Urinary bladder (tissue), 4 donors: ENCODE results near the gene ERLEC1. TPM values are rescaled to one million over a fixed set of nuclear protein-coding genes. Genes with fewer than 3 reads are reported as not detected.
"Not testable (repeated sequence)": the region's sequence is repeated elsewhere in the genome, so short reads cannot be mapped to it uniquely, and the experiment has no call there.

Experiments
- DNase-seq: peaks from one replicate; pipeline ENCODE4 v3.0.0-alpha.2; 2015; ENCODE audit errors: extremely low spot score
- H3K27ac ChIP-seq: one replicate; pipeline ENCODE4 v1.5.1; 2013; ENCODE audit warnings: low read depth, mild to moderate bottlenecking, moderate library complexity
- H3K36me3 ChIP-seq: one replicate; pipeline ENCODE4 v1.6.1; 2013; ENCODE audit warnings: mild to moderate bottlenecking, moderate library complexity; ENCODE audit not compliant: insufficient read depth
- H3K4me1 ChIP-seq: one replicate; pipeline ENCODE4 v1.6.1; 2013; ENCODE audit warnings: mild to moderate bottlenecking, moderate library complexity; ENCODE audit not compliant: insufficient read depth
- H3K4me3 ChIP-seq: one replicate; pipeline ENCODE4 v1.5.1; 2013; ENCODE audit warnings: low read depth, low read length
- WGBS: extraction: QIAGEN DNeasy Blood & Tissue Kit; methylation state at CpG from one replicate; pipeline ENCODE4 v1.1.7; 2013; 5-methylcytosine and 5-hydroxymethylcytosine counted together
- polyA plus RNA-seq: library from polyadenylated mRNA; stranded (reverse); fragments of 200-250 nt; gene quantifications from one replicate; pipeline ENCODE4 v1.2.3, GENCODE V29; 2013
- total RNA-seq: library from RNA; depleted of rRNA; stranded (reverse); fragments of >200 nt; gene quantifications from one replicate; pipeline ENCODE4 v1.2.3, GENCODE V29; 2014
- donor health status: healthy with polysubstance abuse.
- donor health status: healthy.

The ERLEC1 gene
- total and polyA plus RNA-seq, 2 donors, result 49.7 to 97.7 TPM

GRCh38 chr2:53828331-53828730 is 41.5 kb downstream of the ERLEC1 start:
- H3K27ac ChIP-seq, result no peak overlapping the region
- no peak for DNase-seq
- WGBS, result 96% methylated on average over 4 of the region's 4 CpGs

GRCh38 chr2:53829273-53829979 is 42.6 kb downstream of the ERLEC1 start:
- no peak for DNase-seq
- 86% methylated on average over 11 of the region's 11 CpGs for whole genome bisulfite sequencing
- no peak overlapping the region for H3K27ac ChIP-seq
- no peaks in the 10 kb centered on the region for H3K4me1 ChIP-seq
- no peaks in the 10 kb centered on the region for H3K36me3 ChIP-seq
- no peak overlapping the region for H3K4me3 ChIP-seq

More at GRCh38 chr2:53828331-53828730, 41.5 kb downstream of the ERLEC1 start:
- H3K36me3 ChIP-seq, result no peaks in the 10 kb centered on the region
- H3K4me1 ChIP-seq, result no peaks in the 10 kb centered on the region
- H3K4me3 ChIP-seq, result no peak overlapping the region

GRCh38 chr2:53829980-53830290 is 43.1 kb downstream of the ERLEC1 start:
- H3K36me3 ChIP-seq, H3K27ac ChIP-seq, DNase-seq, H3K4me1 ChIP-seq, H3K4me3 ChIP-seq: not testable (repeated sequence)
- 80% methylated on average over 4 of the region's 4 CpGs for WGBS

GRCh38 chr2:53840580-53840979 is 53.7 kb downstream of the ERLEC1 start:
- no peak overlapping the region for H3K4me3 ChIP-seq

GRCh38 chr2:53841651-53842050 is 54.8 kb downstream of the ERLEC1 start:
- not testable (repeated sequence) for DNase-seq, H3K27ac ChIP-seq
- WGBS, result 98% methylated on average over 7 of the region's 7 CpGs

More at GRCh38 chr2:53840580-53840979, 53.7 kb downstream of the ERLEC1 start:
- Histone ChIP-seq H3K4me1 (no peaks in the 10 kb centered on the region), H3K36me3 (no peaks in the 10 kb centered on the region), H3K27ac (no peak overlapping the region)
- DNase-seq, result no peak
- whole genome bisulfite sequencing, result 74% methylated on average over 1 of the region's 1 CpG

GRCh38 chr2:53842891-53843290 is 56.0 kb downstream of the ERLEC1 start:
- WGBS, result 80% methylated on average over 3 of the region's 3 CpGs
- no peak overlapping the region for H3K4me3 ChIP-seq
- no peaks in the 10 kb centered on the region for H3K4me1 ChIP-seq
- no peaks in the 10 kb centered on the region for H3K36me3 ChIP-seq
- H3K27ac ChIP-seq, result no peak overlapping the region
- DNase-seq, result no peak

More at GRCh38 chr2:53841651-53842050, 54.8 kb downstream of the ERLEC1 start:
- H3K4me3 ChIP-seq, H3K4me1 ChIP-seq, H3K36me3 ChIP-seq: not testable (repeated sequence)

DNA sequence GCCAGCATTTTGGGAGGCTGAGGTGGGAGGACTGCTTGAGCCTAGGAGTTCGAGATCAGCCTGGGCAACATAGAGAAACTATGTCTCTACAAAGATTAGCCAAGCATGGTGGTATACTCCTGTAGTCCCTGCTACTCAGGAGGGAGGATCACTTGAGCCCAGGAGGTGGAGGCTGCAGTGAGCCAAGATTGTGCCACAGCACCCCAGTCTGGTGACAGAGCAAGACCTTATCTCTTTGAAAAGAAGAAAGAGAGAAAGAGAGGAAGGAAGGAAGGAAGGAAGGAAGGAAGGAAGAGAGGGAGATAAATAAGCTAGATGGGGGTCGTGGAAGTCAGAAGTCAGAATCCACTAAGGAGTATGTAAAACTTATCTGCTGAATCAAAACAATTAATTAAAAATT is 56.8 kb downstream of the ERLEC1 start:
- Histone ChIP-seq H3K4me3 (no peak overlapping the region), H3K4me1 (no peaks in the 10 kb centered on the region), H3K27ac (no peak overlapping the region), H3K36me3 (no peaks in the 10 kb centered on the region)
- DNase-seq, result no peak
- WGBS, result 76% methylated on average over 2 of the region's 2 CpGs

DNA sequence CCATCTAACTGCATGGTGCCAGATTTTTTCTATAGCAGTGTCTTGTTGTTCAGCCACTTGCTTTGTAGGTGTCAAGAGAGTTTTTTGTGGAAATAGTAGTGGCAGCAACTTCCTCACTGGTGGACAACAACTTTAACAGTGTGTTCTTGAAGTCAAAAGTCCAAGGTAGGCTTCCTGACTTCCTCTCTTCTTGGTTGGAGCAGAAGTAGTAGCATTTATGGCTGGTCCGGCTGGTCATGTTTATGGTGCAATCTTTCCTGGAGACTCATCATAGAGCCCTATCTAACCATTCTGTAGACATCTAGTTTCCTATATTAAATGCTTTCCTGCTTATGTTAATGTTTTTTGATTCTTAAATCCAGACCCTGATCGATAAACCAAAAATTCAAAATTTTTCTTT is 61.2 kb downstream of the ERLEC1 start:
- DNase-seq, result no peak
- H3K36me3 ChIP-seq, result no peaks in the 10 kb centered on the region
- no peak overlapping the region for H3K4me3 ChIP-seq
- H3K27ac ChIP-seq, result no peak overlapping the region
- no peaks in the 10 kb centered on the region for H3K4me1 ChIP-seq
- 100% methylated on average over 2 of the region's 2 CpGs for WGBS

DNA sequence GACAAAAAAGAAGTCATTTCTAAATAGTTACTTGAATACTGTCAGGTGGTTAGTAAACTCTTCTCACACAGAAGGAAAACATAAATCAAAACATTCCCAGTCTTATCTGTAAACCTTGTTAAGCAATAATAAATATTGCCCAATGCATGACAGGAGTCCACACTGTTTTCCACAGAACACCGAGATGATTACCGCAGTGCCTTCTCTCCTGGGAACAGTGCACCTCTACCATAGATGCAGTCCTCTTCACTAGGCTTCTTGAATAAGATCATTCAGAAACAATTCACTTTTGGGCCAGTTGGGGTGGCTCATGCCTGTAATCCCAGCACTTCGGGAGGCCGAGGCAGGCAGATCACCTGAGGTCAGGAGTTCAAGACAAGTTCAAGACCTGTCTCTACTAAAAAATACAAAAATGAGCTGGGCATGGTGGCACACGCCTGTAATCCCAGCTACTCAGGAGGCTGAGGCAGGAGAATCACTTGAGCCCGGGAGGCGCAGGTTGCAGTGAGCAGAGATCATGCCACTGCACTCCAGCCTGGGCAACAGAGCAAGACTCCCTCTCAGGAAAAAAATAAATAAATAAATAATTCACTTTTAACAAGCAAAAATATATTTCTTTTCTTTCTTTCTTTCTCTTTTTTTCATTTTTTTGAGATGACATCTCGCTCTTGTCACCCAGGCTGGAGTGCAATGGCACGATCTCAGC is 64.4 kb downstream of the ERLEC1 start:
- not testable (repeated sequence) for H3K27ac ChIP-seq, H3K36me3 ChIP-seq, H3K4me1 ChIP-seq, H3K4me3 ChIP-seq, DNase-seq
- WGBS, result 90% methylated on average over 9 of the region's 9 CpGs

- no peak overlapping the region for H3K4me3 ChIP-seq
- DNase-seq, result no peak
- 97% methylated on average over 4 of the region's 4 CpGs for WGBS
Measured at GRCh38 chr2:53852532-53852931, 65.7 kb downstream of the ERLEC1 start.

DNA sequence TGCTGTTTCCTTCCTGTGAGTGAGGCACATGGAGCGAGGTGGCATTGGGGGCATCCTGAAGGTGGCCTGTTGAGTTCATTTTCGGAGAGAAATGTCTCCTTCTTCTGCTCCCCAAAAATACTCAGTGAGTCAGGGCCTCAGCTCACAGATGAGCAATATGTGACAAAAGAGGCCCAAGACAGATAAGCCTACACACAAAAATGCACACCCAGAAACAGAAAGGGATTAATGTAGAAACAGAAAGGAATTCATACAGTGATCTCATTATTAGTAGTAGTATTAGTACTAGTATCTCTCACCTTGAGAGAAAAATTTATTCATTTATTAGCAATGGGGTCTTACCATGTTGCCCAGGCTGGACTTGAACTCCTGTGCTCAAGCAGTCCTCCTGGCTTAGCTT is 67.8 kb downstream of the ERLEC1 start:
- H3K36me3 ChIP-seq, result no peaks in the 10 kb centered on the region
- no peaks in the 10 kb centered on the region for H3K4me1 ChIP-seq
- DNase-seq, result no peak
- no peak overlapping the region for H3K27ac ChIP-seq
- H3K4me3 ChIP-seq, result no peak overlapping the region
- 93% methylated on average over 2 of the region's 2 CpGs for WGBS

More at GRCh38 chr2:53852532-53852931, 65.7 kb downstream of the ERLEC1 start:
- H3K4me1 ChIP-seq, result no peaks in the 10 kb centered on the region
- H3K36me3 ChIP-seq, result no peaks in the 10 kb centered on the region
- H3K27ac ChIP-seq, result no peak overlapping the region

DNA sequence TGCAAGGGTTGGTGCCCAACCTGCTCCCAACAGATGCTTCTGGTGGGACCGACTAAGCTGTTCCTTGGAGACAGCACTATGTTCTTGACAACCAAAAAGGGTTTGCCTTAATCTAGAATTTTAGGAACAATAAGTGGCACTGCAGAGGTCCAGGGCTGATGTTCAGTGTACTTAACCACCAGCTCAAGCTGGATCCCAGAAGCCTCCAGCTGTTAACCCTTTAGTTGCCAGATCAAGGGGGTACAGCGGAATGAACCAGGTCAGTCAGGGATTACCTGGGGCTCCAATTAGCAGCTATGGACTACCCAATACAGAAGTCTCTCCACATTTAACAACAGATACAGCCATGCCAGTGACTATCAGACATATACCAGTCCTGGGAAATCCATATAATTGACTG is 69.4 kb downstream of the ERLEC1 start:
- Histone ChIP-seq H3K36me3 (no peaks in the 10 kb centered on the region), H3K4me3 (no peak overlapping the region), H3K27ac (no peak overlapping the region), H3K4me1 (no peaks in the 10 kb centered on the region)
- DNase-seq, result no peak
- 84% methylated on average over 2 of the region's 2 CpGs for WGBS

DNA sequence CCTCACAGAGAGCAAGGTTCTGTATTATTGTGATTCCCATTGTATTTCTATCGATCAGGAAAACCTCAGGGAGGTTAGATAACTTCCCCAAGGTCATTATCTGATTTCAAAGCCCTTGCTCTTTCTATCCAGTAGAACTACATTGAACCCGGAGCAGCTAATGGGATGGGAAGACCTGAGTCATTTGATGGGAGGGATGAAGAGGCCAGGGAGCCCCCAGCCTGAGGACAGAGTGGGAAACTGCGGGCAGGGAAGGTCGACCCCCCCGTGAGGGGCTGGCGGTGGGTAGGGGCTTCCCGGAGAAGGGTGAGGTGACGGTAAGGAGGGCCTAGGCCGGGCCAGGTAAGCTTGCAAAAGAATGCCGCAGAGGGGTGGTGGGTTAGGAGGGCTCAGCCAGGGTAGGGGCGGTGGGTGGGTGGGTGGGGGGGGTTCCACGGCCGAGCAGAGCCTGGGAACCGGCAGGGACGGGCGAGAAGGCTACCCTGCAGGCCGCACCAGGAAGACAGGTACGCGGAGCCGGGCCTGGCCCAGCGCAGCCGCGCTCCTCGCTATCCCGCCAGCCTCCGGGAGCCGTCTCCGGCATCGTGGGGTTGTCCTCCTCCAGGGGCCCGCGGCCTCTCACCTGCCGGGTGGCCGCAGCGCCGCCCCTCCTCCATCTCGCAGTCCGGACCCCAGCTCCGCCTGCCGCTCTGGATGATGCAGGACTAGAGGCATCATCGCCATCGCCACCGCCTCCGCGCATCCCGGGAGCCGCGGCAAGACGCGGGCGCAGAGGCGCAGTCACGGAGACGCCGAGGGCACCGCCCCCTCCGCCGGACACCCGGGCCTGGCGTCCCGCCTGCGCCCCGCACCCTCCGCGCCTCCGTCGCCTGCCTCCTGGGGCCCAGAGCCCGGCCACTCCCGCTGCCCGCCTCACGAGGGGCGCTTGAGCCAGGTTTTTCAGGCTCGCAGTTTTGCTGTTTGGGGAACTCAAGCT is 72.7 kb downstream of the ERLEC1 start, which contains the start of gene GPR75:
TSS of gene GPR75 (minus strand) at position 762 of the 976 bp plus-strand sequence. CDS start 5,211 bp downstream, outside the sequence.
- H3K27ac ChIP-seq, result no peak within 1 kb of the TSS
- peak within 1 kb of the TSS; percentile 45 for H3K4me3 ChIP-seq
- H3K36me3 ChIP-seq, result peaks cover 2% of the 10 kb centered on the region
- DNase-seq, result no peak
- H3K4me1 ChIP-seq, result no peaks in the 10 kb centered on the region
- WGBS, result 28% methylated on average over 72 of the region's 72 CpGs
